HG03521 (cell line): Measurements from ENCODE around the gene ING1.
"Not testable (repeated sequence)": the region's sequence is repeated elsewhere in the genome, so short reads cannot be mapped to it uniquely, and the experiment has no call there.

Experiments used
- ATAC-seq: cut with Tn5 transposase; IDR thresholded peaks from one replicate; pipeline ENCODE4 v1.9.1; 2021; ENCODE audit warnings: mild to moderate bottlenecking, moderate library complexity; ENCODE audit not compliant: unreplicated experiment

Gene ING1

GRCh38 chr13:110714797-110715394, 1.4 kb downstream of the ING1 start:
- ATAC-seq, result no peak

DNA sequence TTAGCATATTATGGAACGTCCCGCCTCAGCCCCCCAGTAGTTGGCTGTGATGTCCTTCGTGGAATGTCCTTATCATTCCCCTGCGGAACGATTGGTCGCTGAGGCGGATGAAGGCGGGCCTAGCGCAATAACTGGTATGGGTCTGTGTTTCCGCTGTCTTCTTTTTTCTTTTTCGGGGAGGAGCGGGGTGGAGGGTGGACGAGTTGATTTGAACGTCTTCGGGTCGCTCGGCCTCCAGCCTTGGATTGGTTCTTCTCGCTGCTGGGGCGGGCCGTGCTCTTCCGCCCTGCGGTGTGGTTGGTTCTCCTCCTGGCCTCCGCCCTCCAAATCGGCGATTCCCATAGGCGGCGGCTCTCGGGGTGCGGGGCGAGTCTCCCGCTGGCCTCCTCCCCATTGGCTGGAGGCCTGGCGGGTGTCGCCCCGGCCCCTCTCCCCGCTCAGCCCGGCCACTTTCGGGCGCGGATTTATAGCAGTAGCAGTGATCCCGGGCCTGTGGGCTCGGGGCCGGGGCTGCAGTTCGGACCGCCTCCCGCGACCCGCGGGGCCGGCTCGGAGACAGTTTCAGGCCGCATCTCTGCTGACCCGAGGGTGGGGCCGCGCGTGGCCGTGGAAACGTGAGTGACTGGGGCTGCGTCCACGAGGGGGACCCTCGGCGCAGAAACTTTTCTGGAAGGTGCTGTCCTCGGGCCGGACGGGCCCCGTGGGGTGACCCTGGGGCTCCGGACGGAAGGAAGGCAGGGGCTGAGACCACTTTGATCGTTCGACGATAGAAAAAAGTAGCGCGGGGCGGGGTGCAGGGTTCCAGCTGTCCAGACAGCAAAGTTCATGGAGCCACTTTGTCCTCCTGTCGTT, 2.1 kb downstream of the ING1 start:
- peak; percentile 49 for ATAC-seq

GRCh38 chr13:110716247-110716515, 2.7 kb downstream of the ING1 start:
- ATAC-seq, result no peak

DNA sequence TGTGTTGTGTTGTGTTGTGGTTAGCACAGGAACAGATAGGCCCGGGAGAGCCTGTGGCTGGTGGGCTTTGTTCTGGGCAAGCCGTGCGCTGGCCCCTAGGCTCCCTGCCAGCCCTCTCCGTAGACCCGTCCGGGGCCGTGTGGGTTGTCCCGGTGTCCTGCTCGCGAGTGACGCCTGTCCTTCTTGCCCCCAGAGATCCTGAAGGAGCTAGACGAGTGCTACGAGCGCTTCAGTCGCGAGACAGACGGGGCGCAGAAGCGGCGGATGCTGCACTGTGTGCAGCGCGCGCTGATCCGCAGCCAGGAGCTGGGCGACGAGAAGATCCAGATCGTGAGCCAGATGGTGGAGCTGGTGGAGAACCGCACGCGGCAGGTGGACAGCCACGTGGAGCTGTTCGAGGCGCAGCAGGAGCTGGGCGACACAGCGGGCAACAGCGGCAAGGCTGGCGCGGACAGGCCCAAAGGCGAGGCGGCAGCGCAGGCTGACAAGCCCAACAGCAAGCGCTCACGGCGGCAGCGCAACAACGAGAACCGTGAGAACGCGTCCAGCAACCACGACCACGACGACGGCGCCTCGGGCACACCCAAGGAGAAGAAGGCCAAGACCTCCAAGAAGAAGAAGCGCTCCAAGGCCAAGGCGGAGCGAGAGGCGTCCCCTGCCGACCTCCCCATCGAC, 5.7 kb downstream of the ING1 start:
- ATAC-seq, result no peak

DNA sequence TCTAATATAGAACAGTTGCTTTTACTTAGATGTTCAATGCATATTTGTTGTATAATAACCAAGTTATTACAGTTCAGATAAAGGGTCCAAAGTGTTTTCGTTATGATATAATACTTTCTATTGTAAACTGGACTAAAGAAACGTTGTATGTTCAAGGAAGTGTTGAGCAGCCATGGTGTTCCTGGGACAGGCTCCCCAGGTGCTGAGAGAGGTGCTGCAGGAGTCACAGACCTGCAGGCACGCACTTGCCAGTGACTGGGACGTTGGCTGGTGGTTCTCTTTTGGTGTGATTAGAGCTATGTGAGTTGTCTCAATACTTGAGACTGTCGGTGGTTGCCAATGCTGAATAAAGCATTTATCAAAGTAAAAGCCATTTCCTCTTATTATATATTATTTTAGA, 9.5 kb downstream of the ING1 start:
- no peak for ATAC-seq

DNA sequence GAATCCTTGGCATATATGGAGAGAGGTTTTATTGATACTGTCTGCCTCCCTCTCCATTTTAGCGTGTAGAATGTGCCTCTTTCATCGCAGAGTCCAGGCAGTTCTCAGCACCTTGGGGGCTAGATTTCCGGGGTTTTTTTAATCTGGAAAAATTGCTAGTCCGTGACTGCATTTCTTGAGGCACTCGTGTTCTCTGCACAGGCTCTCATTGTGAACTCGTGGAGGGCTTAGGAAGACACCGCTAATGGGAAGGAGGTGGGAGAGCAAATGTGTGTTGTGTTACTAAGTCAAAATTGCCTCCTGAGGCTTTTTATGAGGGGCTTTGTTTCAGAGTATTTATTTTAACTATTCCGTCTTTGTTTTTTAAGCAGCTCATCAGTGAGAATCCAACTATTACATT, 10.1 kb downstream of the ING1 start:
- no peak for ATAC-seq

DNA sequence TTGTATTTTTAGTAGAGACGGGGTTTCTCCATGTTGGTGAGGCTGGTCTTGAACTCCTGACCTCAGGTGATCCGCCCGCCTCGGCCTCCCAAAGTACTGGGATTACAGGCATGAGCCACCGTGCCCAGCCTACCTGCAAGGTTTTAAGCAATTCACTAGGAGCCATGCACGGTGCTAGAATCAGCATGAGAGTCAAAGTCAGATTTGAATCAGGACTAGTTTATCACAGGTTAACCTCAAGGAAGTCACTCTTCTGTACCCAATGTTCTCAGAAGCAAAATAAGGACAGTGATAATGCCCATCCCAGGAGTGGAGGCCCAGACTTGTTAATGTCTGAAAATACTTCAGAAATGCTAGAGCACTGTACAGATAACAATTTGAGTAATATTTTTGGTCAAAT, 12.7 kb downstream of the ING1 start:
- not testable (repeated sequence) for ATAC-seq

GRCh38 chr13:110726726-110727125, 13.2 kb downstream of the ING1 start:
- ATAC-seq, result no peak

GRCh38 chr13:110731072-110731471, 17.6 kb downstream of the ING1 start:
- ATAC-seq, result no peak

DNA sequence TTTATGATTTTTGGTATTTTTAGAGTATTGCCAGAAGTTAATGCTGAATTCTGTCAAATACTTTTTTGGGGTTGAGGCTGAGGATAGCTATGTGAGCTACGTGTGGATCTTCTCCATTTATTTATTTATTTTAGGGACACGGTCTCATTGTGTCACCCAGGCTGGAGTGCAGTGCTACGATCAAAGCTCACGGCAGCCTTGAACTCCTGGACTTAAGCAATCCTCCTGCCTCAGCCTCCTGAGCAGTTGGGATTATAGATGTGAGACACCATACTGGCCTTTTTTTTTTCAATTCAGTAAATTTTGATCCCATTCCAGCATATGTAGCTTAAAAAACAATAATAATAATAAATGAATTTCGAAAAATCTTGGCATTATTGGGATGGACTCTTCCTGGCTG, 21.1 kb downstream of the ING1 start:
- no peak for ATAC-seq

- no peak for ATAC-seq
Observed at GRCh38 chr13:110737555-110737954, 24.1 kb downstream of the ING1 start.

GRCh38 chr13:110743687-110744086, 30.2 kb downstream of the ING1 start:
- no peak for ATAC-seq

DNA sequence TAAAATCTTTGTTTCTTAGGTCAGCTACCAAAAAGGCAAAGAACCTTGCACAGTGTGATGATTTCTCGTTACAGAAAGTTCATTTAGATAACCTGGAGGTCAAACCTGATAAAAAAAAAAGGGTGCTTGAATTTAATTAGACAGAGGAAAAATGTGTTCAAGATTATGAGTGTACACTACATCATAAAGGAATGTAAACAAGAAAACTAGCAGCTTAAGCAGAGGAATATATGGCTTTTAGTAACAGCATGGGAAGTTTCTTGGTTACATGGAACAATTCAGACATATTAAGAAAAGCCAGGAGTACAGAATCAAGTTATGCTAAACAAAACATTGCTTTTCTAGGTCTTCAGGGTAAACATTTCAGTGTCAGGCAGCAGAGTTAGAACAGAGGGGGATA, 32.9 kb downstream of the ING1 start:
- no peak for ATAC-seq

DNA sequence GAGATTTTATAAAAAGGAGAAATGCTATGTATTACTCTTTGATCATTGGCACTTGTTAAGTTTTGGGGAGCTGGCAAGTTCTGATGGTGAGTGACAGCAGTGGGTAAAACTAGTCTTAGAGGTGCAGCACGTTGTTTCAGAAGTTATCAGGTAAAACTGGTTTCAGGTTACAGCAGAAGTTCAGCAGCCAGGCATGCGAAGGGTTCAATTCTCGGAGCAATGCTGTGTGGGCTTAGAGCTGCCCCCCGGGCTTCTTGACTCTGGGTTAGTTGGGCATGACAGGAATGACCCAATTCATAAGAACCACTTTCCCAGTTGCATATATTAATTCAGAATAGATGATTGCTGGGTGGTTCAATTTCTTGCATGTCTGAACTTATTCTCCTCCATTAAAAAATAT, 34.8 kb downstream of the ING1 start:
- no peak for ATAC-seq

DNA sequence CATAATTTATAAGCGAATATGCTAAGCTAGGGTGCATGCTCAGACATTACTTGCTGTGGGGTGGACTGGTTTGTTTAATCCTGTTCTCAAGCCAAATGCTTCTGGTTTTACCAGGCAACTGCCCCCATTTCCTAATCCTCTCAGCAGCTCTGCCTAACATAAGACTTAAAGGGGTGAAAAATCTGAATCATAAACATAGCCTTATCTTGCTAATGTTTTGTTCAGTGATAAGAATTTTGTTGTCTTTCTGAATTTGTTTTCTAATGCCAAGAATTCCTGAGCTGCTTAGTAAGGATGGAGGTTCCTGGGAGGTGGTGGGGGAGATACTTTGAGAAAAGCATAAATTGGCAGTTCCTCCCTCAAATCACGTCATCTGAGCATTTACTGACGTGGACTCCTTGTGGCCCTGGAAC, 42.7 kb downstream of the ING1 start:
- ATAC-seq, result no peak

DNA sequence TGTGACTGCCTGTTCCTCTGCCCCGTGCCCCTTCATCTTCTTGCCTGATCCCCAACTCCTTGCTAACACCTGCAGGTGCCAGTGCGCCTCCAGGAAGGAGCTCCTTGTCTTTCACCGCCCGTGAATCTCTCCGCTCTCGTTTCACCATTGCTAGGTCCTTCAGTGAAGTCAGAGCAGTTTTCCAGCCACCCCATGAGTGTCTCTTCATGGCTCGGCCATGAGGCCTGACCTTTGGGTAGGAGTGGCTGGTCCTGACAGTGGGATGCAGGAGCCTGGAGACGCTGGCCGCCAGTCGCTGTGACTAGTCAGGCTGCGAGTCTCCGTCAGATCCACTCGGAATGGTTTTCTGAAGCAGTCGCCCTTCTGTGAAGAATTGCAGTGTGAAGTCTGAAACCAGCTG, 43.8 kb downstream of the ING1 start:
- no peak for ATAC-seq

DNA sequence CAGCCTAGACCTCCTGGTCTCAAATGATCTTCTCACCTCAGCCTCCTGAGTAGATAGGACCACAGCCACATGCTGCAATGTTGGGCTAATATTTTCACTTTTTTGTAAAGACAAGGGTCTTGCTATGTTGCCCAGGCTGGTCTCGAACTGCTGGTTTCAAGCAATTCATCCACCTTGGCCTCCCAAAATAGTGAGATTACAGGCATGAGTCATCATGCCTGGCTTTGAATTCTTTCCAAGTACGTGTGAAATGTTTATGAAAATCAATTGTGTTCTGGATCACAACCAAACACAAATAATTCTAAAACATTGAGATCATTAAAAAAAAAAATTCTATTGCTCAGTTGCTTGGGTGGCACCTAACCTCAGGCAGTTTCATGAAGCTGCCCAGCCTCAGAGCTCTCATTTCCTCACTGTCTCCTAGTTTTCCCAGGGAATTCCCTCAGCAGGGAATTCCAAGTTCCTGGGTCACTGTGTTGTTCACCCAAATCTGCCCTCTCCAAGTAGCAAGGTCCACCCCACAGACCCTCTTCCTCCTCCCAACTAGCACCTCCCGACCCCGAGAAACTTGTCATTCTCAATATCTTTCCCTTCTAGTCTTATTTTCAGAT, 44.8 kb downstream of the ING1 start:
- ATAC-seq, result no peak

DNA sequence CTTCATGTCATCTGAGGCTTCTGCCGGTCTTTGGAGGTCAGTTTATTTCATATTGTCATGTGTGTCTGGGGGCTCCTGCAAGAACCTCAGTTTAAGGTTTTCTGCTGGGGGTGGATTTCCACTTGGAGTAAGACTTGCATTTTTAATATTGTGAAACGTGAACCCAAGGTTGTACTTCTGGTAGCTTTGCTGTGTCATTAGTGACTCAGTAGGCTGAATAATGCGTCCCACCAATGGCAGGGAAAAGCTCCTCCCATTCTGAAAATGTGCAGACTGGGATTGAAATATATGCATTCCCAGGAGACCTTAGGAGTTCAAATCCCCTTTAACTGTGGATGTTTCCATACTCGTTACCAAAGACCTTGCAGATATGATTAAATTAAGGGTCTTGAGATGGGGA, 46.2 kb downstream of the ING1 start:
- no peak for ATAC-seq

DNA sequence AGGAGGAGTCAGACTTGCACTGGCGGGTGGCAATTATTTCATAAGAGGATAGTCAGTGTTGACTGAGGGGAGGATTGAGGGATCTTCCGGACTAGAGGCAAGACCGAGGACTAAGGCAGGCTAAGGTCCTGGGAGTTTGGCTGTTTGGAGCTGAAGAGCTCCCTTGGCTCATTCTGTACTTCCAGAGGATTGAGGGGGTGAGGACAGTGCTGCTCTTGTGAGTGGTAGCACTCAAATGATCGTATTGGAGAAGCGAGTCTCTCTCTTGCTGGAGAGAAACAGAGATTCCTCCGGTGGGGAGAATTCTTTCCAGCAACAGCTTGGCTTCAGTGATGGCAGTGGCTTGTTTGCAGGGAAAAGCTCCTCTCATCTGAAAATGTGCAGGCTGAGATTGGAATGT, 47.1 kb downstream of the ING1 start:
- ATAC-seq, result no peak

DNA sequence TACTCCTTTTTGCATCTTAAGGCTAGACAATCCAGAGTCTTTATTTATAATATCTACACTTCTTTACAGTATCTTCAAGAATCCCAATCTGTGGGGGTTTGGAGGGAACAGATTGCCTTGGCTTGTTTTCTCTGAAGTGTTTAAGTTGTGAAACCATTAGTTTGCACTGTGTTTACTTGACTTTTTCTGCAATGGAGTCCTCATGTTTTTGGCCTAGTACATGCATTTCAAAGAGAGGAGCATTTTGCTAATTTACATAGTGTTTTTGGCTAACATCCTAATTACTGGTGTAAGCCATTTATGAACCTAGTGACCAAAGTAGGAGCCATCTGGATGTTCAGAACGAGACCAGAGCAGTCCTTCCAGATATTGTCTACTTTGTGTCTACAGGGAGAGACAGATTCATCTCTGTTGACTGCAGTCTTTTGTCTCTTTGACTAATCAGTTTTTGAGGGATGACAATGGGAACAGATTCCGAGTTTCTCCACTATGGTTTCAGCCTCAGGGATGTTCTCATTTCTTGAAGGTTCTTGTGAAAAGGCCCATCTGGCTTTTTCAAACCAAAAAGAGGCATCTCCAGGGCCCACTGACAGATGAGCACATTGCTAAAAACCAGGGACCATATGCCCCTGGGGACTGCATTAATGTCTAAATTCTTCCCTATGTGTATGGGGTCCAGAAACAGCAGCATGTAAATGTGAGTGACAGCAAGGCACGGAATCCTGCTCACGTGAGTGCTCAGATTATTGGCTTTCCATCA, 53.4 kb downstream of the ING1 start:
- ATAC-seq, result no peak

DNA sequence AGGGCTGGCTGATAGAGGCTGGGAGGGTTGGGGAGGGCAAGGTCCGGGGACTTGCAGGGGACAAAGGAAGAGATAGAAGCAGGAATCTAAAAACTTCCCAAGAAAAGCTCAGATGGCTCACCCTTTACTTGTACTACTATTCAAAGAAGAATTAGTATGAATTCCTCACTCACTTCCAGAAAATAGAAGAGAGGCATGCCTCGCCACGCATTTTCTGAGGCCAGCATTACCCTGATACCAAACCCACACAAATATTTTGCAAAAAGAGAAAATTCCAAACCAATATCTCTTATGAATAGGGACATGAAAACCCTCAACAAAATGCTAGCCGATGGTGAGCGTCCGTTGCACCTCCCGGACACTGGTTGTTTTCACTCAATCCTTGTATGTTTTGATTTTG, 54.0 kb downstream of the ING1 start:
- no peak for ATAC-seq
